ENCODE results near the gene VDAC1. TPM values are rescaled to one million over a fixed set of nuclear protein-coding genes. Genes with fewer than 3 reads are reported as not detected.

VDAC1 gene
- total and polyA plus RNA-seq, 2 of the 8 experiments (the other 6 are each of a cell fraction or from before 2014, with no cell fraction given) = 111 to 301 TPM

DNA sequence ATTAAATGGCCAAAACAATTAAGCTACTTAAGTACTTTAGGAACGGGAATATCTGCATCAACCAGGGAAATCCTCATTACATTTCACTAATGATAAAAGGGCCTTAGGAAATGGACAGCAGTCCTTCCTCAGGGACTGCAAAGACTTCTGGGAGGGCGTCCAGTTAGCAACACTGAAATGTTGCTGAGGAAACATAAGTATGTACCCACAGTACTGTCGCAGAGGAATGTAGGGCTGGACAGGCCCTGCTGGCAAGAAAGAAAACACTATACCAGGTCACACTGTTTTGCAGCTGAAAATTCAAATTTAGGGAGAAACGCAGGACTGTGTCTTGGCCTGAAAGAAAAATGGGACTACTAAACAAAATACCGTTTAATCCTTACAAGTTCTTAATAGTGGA, 37.7 kb downstream of the VDAC1 start:
- WGBS, 2 experiments (ENCODE audit: extremely low coverage in 1 of 2, insufficient coverage in 1 of 2, insufficient read length in 1 of 2, insufficient replicate concordance in 2 of 2, low coverage in 1 of 2, low lambda C conversion rate in 2 of 2, missing lambda C conversion rate in 1 of 2) = 95% methylated on average over 5 of the region's 5 CpGs; no CpG with 5 or more reads in 1 of the 2 experiments
- POLR2A ChIA-PET (ENCODE audit: partially characterized antibody) = interaction anchor here (0.6 kb wide), 1 partner anchor 16 kb away, joined by 3 read pairs; no protein-coding TSS in a partner anchor
- FAIRE-seq (no peak), DNase-seq (ENCODE audit: low read depth in 1 of 2, low spot score in 2 of 2) (no peak)
- Histone ChIP-seq H3K14ac (ENCODE audit: insufficient read length) (no peak overlapping the region), H3K23me2 (ENCODE audit: low read depth, low read length) (peaks cover 6% of the 10 kb centered on the region; the same call in 1 of the 2 replicates), H3K18ac (ENCODE audit: extremely low read depth, low read length) (no peak overlapping the region), H3K9me3 (ENCODE audit: insufficient read depth in 2 of 2, low read depth in 1 of 2, low read length in 1 of 2) (no peaks in the 10 kb centered on the region), H4K91ac (replicated peaks; ENCODE audit: insufficient read length, low read length) (no peak overlapping the region), H3K27ac (ENCODE audit: low read depth, low read length) (no peak overlapping the region), H4K5ac (ENCODE audit: insufficient read length, low read depth, low read length) (no peak overlapping the region), H2AFZ (ENCODE audit: low read length) (no peak overlapping the region), H3K4ac (replicated peaks; ENCODE audit: insufficient read length, low read depth, low read length) (peak overlapping the region; percentile 32), H4K20me1 (replicated peaks in 1 of 2; ENCODE audit: control insufficient read depth in 1 of 2, insufficient read depth in 2 of 2, low read length in 2 of 2) (no peaks in the 10 kb centered on the region), H2BK15ac (ENCODE audit: low read length) (no peak overlapping the region), H2BK120ac (replicated peaks; ENCODE audit: low read depth, low read length) (no peak overlapping the region), H3K4me2 (ENCODE audit: insufficient read depth in 1 of 2, low read depth in 2 of 2, low read length in 2 of 2) (peak overlapping the region; percentile 86 to 90; a peak in 3 of 4 replicates), H3K4me1 (replicated peaks in 1 of 4; ENCODE audit: control insufficient read depth in 3 of 4, insufficient read depth in 4 of 4, low read length in 3 of 4) (peaks cover 0 to 3% (median under 1%) of the 10 kb centered on the region in 4 experiments; a peak in 1 of 7 replicates), H2AK5ac (ENCODE audit: low read depth, low read length) (no peak overlapping the region), H3K4me3 (ENCODE audit: extremely low read depth in 1 of 4, insufficient read depth in 2 of 4, low read depth in 3 of 4, low read length in 4 of 4) (peak overlapping the region in 1 of 4 experiments; percentile 76; a peak in 2 of 8 replicates), H3K23ac (ENCODE audit: insufficient read length) (no peak overlapping the region), H3K27me3 (replicated peaks in 1 of 4; ENCODE audit: control insufficient read depth in 3 of 4, extremely low read depth in 1 of 4, insufficient read depth in 3 of 4, low read length in 3 of 4) (no peaks in the 10 kb centered on the region), H2BK20ac (ENCODE audit: low read length) (no peak overlapping the region), H3K9ac (replicated peaks in 1 of 4; ENCODE audit: extremely low read depth in 1 of 4, low read depth in 3 of 4, low read length in 3 of 4) (no peak overlapping the region), H3K36me3 (ENCODE audit: control insufficient read depth in 2 of 4, insufficient read depth in 4 of 4, low read length in 3 of 4) (peaks cover 0 to 2% (median 0%) of the 10 kb centered on the region in 4 experiments; a peak in 1 of 8 replicates), H3K56ac (replicated peaks; ENCODE audit: insufficient read length, low read depth, low read length) (no peak overlapping the region), H2BK5ac (ENCODE audit: low read depth, low read length) (no peak overlapping the region), H2BK12ac (ENCODE audit: low read depth, low read length) (no peak overlapping the region), H3K79me2 (ENCODE audit: control insufficient read depth in 1 of 2, insufficient read depth in 2 of 2, low read length in 2 of 2) (peaks cover 0 to 49% of the 10 kb centered on the region in 2 experiments; a peak in 2 of 4 replicates), H4K8ac (ENCODE audit: extremely low read depth, insufficient read depth, low read length) (no peak overlapping the region), H3K79me1 (ENCODE audit: low read depth, low read length) (peaks cover 2% of the 10 kb centered on the region)
- TF ChIP-seq CBX5 (IDR thresholded peaks at IDR 0.05; ENCODE audit: low read depth, low read length) (no peak), BCL11A (IDR thresholded peaks at IDR 0.05; ENCODE audit: low read depth in 2 of 2, low read length in 2 of 2) (no peak), NRF1 (IDR thresholded peaks at IDR 0.05; ENCODE audit: low read depth, low read length) (no peak), KDM5A (IDR thresholded peaks at IDR 0.05; ENCODE audit: low read length) (no peak), CTBP2 (IDR thresholded peaks at IDR 0.05; ENCODE audit: borderline replicate concordance, insufficient read depth, insufficient read length, low read length) (no peak), NANOG (IDR thresholded peaks at IDR 0.05; ENCODE audit: insufficient read depth, low read depth, low read length, poor library complexity, severe bottlenecking) (no peak), SIN3A (conservative IDR thresholded peaks at IDR 0.05 in 1 of 2, IDR thresholded peaks at IDR 0.05 in 1 of 2; ENCODE audit: low read depth in 1 of 2, low read length in 2 of 2) (no peak)
- CTCF ChIA-PET (ENCODE audit: partially characterized antibody) = interaction anchor here (1.2 kb wide), 2 partner anchors 20 to 30 kb away, joined by 3 to 4 read pairs; no protein-coding TSS in a partner anchor

Data from H1 (cell line).